GOT3 (cell line): Measurements from ENCODE around the gene SERPINB10.

Source experiments
- DNase-seq: peaks from one replicate; lab custom pipeline; 2025; ENCODE audit warnings: mixed read lengths; lab: John Stamatoyannopoulos, UW

The SERPINB10 gene

GRCh38 chr18:63907664-63908063 is at the start of gene SERPINB10:
Gene SERPINB10, plus strand, starts transcription at chr18:63907958. Its CDS starts 7,553 bp downstream, at chr18:63915511.
- DNase-seq = no peak

- no peak for DNase-seq
Observed at GRCh38 chr18:63858456-63858855, 49.3 kb upstream of the SERPINB10 start.

GRCh38 chr18:63859781-63860475 is 47.8 kb upstream of the SERPINB10 start:
- no peak for DNase-seq

- DNase-seq = no peak
Observed at GRCh38 chr18:63860531-63860930, 47.2 kb upstream of the SERPINB10 start.

- no peak for DNase-seq
Observed at GRCh38 chr18:63867368-63868125, 40.2 kb upstream of the SERPINB10 start.

GRCh38 chr18:63868546-63868945 is 39.2 kb upstream of the SERPINB10 start:
- no peak for DNase-seq

GRCh38 chr18:63869374-63869773 is 38.4 kb upstream of the SERPINB10 start:
- DNase-seq = no peak

- no peak for DNase-seq
Observed at GRCh38 chr18:63869851-63870250, 37.9 kb upstream of the SERPINB10 start.

- DNase-seq = no peak
Observed at GRCh38 chr18:63871836-63872235, 35.9 kb upstream of the SERPINB10 start.

GRCh38 chr18:63872586-63872985 is 35.2 kb upstream of the SERPINB10 start:
- no peak for DNase-seq

- DNase-seq = no peak
Observed at GRCh38 chr18:63878343-63878742, 29.4 kb upstream of the SERPINB10 start.

GRCh38 chr18:63878925-63879324 is 28.8 kb upstream of the SERPINB10 start:
- no peak for DNase-seq

- no peak for DNase-seq
Observed at GRCh38 chr18:63879709-63880108, 28.0 kb upstream of the SERPINB10 start.

- no peak for DNase-seq
Observed at GRCh38 chr18:63881851-63882250, 25.9 kb upstream of the SERPINB10 start.

- no peak for DNase-seq
Observed at GRCh38 chr18:63882333-63883141, 25.2 kb upstream of the SERPINB10 start.

- DNase-seq = no peak
Observed at GRCh38 chr18:63883617-63884016, 24.1 kb upstream of the SERPINB10 start.

GRCh38 chr18:63887424-63887823 is 20.3 kb upstream of the SERPINB10 start, which contains the start of gene SERPINB2:
Gene SERPINB2, plus strand, starts transcription at chr18:63887705. Its CDS starts 3,740 bp downstream, at chr18:63891445.
- DNase-seq = no peak

GRCh38 chr18:63888470-63889190 is 19.1 kb upstream of the SERPINB10 start:
- no peak for DNase-seq

- no peak for DNase-seq
Observed at GRCh38 chr18:63889626-63890025, 18.1 kb upstream of the SERPINB10 start.

GRCh38 chr18:63890237-63890949 is 17.4 kb upstream of the SERPINB10 start:
- no peak for DNase-seq

- DNase-seq = no peak
Observed at GRCh38 chr18:63890950-63891304, 16.8 kb upstream of the SERPINB10 start.
